Mucosa of descending colon (tissue), 3 donors: Measurements from ENCODE around the gene BLM. TPM values are rescaled to one million over a fixed set of nuclear protein-coding genes. Genes with fewer than 3 reads are reported as not detected.
"Not testable (repeated sequence)": the region's sequence is repeated elsewhere in the genome, so short reads cannot be mapped to it uniquely, and the experiment has no call there.

Experiments used
- ATAC-seq: fragments of 200-7000 bp; cut with Tn5 transposase; one replicate; pipeline ENCODE4 v1.9.1; 2020; ENCODE audit warnings: mild to moderate bottlenecking, moderate library complexity
- DNase-seq, 3 donors: peaks; one replicate each; pipeline ENCODE4 v3.0.0-alpha.2; 2020
- H3K36me3 ChIP-seq: fragments of 200-600 bp; one replicate; pipeline ENCODE4 v1.8.0; 2021; ENCODE audit warnings: low read depth, mild to moderate bottlenecking
- H3K4me1 ChIP-seq: fragments of 200-600 bp; one replicate; pipeline ENCODE4 v1.8.0; 2021; ENCODE audit warnings: low read depth, mild to moderate bottlenecking
- H3K4me3 ChIP-seq: fragments of 200-600 bp; one replicate; pipeline ENCODE4 v1.8.0; 2021; ENCODE audit warnings: mild to moderate bottlenecking
- H3K9me3 ChIP-seq: fragments of 200-600 bp; one replicate; pipeline ENCODE4 v1.8.0; 2021; ENCODE audit warnings: mild to moderate bottlenecking
- intact Hi-C, 2 donors: fragments of 100-400 bp; cut with DNase I in 1 of 2; cut with micrococcal nuclease in 1 of 2; formaldehyde crosslinking; loops; one replicate each; pipeline versions ENCODE4 v1.11.0 to v1.11.1; 2022; cut with DNase I, micrococcal nuclease
- total RNA-seq, 3 donors: library from RNA; stranded (reverse); fragmentation: NEBNext Ultra II Directional in 2 of 3; extraction: Animal tissue kit (Norgen Biotek cat#: 25700) in 2 of 3; gene quantifications; one replicate each; pipeline versions ENCODE4 v1.2.1 to v1.2.4, GENCODE V29; 2021 to 2023
- TF ChIP-seq, protein P1 (sequence below): fragments of 200-600 bp; IDR thresholded peaks from one replicate; pipeline ENCODE4 v1.8.0; 2022; ENCODE audit warnings: antibody characterized with exemption, mild to moderate bottlenecking
- donor health status: DM: no; HTN: no; CAD: no; lungs with moderate emphysema.
- donor health status: DM: no; HTN: no; CAD: no.
- donor health status: DM: no; HTN: yes; CAD: no.

The BLM gene
- total RNA-seq, 3 donors from 2014 or later = 2.9 to 7.2 (median 4.1) TPM

DNA sequence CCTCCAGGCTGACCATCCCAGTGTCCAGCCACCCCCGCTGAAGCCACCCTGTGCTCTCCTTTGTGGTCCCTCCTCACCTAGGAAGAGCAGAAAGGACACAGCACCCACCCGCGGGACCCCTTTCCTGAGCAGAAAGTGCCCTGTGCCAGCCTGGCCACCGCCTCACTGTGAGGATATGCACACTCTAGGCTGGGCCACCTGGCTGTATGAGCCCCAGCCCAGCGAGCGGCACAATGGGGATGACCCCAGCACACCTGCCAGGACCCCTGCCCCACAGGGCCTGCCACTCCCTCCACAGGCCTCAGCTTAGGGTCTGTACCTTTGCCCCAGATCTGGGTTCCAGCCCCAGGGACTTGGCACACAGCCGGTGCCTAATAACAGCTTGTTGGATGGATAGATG, 103.3 kb downstream of the BLM start:
- DNase-seq (no peak), ATAC-seq (no peak)
- no peaks in the 10 kb centered on the region for H3K36me3 ChIP-seq
- intact Hi-C loops = no loop called here
- H3K4me3 ChIP-seq = no peak overlapping the region
- no peaks in the 10 kb centered on the region for H3K9me3 ChIP-seq
- peaks cover 6% of the 10 kb centered on the region for H3K4me1 ChIP-seq
- TF ChIP-seq, protein P1, sequence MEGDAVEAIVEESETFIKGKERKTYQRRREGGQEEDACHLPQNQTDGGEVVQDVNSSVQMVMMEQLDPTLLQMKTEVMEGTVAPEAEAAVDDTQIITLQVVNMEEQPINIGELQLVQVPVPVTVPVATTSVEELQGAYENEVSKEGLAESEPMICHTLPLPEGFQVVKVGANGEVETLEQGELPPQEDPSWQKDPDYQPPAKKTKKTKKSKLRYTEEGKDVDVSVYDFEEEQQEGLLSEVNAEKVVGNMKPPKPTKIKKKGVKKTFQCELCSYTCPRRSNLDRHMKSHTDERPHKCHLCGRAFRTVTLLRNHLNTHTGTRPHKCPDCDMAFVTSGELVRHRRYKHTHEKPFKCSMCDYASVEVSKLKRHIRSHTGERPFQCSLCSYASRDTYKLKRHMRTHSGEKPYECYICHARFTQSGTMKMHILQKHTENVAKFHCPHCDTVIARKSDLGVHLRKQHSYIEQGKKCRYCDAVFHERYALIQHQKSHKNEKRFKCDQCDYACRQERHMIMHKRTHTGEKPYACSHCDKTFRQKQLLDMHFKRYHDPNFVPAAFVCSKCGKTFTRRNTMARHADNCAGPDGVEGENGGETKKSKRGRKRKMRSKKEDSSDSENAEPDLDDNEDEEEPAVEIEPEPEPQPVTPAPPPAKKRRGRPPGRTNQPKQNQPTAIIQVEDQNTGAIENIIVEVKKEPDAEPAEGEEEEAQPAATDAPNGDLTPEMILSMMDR = no peak

DNA sequence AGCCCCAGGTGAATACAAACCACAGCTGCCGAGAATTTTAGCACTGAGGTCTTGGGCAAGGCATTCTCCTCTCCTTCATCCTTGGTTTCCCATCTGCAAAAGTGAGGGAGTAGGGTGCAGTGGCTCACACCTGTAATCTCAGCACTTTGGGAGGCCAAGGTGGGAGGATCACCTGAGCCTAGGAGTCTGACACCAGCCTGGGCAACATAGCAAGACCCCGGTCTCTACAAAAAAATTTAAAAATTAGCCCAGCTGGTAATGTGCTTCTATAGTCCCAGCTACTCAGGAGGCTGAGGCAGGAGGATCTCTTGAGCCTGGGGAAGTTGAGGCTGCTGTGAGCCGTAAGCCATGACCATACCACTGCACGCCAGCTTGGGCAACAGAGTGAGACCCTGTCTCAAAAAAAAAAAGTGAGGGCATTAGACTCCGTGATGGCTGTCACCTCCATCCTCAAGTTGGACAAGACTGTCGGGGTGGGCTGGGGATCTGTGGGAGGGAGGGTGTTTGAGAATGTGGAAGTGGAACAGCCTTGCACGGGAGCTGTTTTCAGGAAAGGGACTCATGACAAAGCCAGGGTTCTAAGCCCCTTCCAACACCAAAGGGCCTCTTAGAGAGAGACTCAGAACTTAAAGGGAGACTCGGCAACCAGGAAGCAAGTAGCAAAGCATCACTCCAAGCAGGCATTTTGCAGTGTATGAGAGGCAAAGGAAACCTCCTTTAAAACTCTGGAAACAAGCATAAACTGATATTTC, 105.2 kb downstream of the BLM start:
- no peaks in the 10 kb centered on the region for H3K36me3 ChIP-seq
- ATAC-seq (no peak), DNase-seq (no peak)
- H3K4me1 ChIP-seq = peaks cover 6% of the 10 kb centered on the region
- TF ChIP-seq, protein P1 = no peak
- H3K9me3 ChIP-seq = no peaks in the 10 kb centered on the region
- intact Hi-C loops = no loop called here
- no peak overlapping the region for H3K4me3 ChIP-seq

GRCh38 chr15:90823455-90823974, 106.4 kb downstream of the BLM start:
- DNase-seq (peak in 2 of 3 donors; percentile 57 to 71), ATAC-seq (peak; percentile 87)
- Histone ChIP-seq H3K9me3 (no peaks in the 10 kb centered on the region), H3K4me1 (peaks cover 6% of the 10 kb centered on the region), H3K36me3 (no peaks in the 10 kb centered on the region), H3K4me3 (no peak overlapping the region)
- TF ChIP-seq, protein P1 = no peak
- intact Hi-C loops = no loop called here

GRCh38 chr15:90825115-90825899, 108.2 kb downstream of the BLM start:
- ATAC-seq, H3K4me1 ChIP-seq, H3K4me3 ChIP-seq, intact Hi-C loops, H3K9me3 ChIP-seq, DNase-seq, H3K36me3 ChIP-seq: not testable (repeated sequence)

GRCh38 chr15:90826206-90826885, 109.2 kb downstream of the BLM start:
- H3K4me3 ChIP-seq, intact Hi-C loops, H3K36me3 ChIP-seq, H3K4me1 ChIP-seq, ATAC-seq, H3K9me3 ChIP-seq, DNase-seq: not testable (repeated sequence)

DNA sequence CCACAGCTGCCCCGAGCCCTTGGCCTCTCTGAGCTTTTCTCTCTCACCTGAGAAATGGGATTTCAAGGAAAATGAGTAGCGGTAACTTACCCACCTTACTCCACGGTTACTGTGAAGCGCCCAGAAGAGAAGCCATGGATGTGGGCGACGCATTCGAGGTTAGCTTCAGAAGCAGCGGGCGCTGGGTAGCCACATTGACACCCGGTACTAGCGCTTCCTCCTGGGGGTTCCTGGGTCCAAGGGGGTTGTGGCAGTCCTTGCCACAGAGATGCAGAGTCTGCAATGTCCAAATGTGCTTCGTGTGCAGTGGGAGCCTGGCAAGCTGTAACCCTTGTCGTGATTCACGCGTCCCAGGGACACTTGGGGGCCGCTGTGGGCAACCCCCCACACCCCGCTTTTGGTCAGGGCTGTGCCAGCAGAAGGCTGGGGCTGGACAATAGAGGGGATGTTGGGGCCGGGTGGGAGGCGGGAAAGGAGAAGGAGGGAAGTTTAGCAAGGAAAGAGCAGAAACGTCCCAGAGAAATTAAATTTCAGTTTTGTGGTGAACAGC, 109.8 kb downstream of the BLM start:
- no peak for ATAC-seq
- DNase-seq = no peak
- TF ChIP-seq, protein P1 = no peak
- Histone ChIP-seq H3K4me1 (peaks cover 6% of the 10 kb centered on the region), H3K36me3 (no peaks in the 10 kb centered on the region), H3K9me3 (no peaks in the 10 kb centered on the region), H3K4me3 (no peak overlapping the region)
- intact Hi-C loops = no loop called here
